Chondrocyte (in vitro differentiated cells): ENCODE results near the gene HNF4A. TPM values are rescaled to one million over a fixed set of nuclear protein-coding genes. Genes with fewer than 3 reads are reported as not detected.
A peak's percentile ranks its signal among the peaks of the same experiment; 100 is the strongest.

Experiments
- DNase-seq: peaks from one replicate; pipeline ENCODE4 v3.0.0; 2021; ENCODE audit warnings: mixed read lengths, low spot score
- H3K27ac Mint-ChIP-seq: one replicate; pipeline ENCODE4 v1.8.0; 2021; ENCODE audit warnings: mild to moderate bottlenecking, moderate library complexity, mixed read lengths; ENCODE audit not compliant: unreplicated experiment
- H3K27me3 Mint-ChIP-seq: 2 replicates; pipeline ENCODE4 v1.8.0; 2021; ENCODE audit warnings: low read depth, mixed read lengths
- H3K36me3 Mint-ChIP-seq: 2 replicates; pipeline ENCODE4 v1.8.0; 2021; ENCODE audit warnings: low read depth, mixed read lengths
- H3K4me1 Mint-ChIP-seq: 2 replicates; pipeline ENCODE4 v1.8.0; 2021; ENCODE audit warnings: low read depth, mild to moderate bottlenecking, mixed read lengths
- H3K4me3 Mint-ChIP-seq: one replicate; pipeline ENCODE4 v1.8.0; 2021; ENCODE audit warnings: mild to moderate bottlenecking, moderate library complexity, mixed read lengths; ENCODE audit not compliant: unreplicated experiment
- H3K9me3 Mint-ChIP-seq: 2 replicates; pipeline ENCODE4 v1.8.0; 2021; ENCODE audit warnings: low read depth, mixed read lengths
- long read RNA-seq: library from polyadenylated mRNA; stranded (forward); transcript quantifications from one replicate; pipeline ENCODE4 v2.0.0, GENCODE V29; 2021
- total RNA-seq: library from RNA; stranded (reverse); gene quantifications from 3 replicates; pipeline ENCODE4 v1.2.1, GENCODE V29; 2021
- TF ChIP-seq, protein P1 (sequence below): fragments of 200-600 bp; sonication (generic); IDR thresholded peaks from 2 replicates; pipeline ENCODE4 v1.5.0; 2021; ENCODE audit warnings: antibody characterized with exemption, mild to moderate bottlenecking, moderate library complexity

HNF4A gene
- total RNA-seq = not detected in 3 replicates
- long read RNA-seq = 0 reads

- TF ChIP-seq, protein P1, sequence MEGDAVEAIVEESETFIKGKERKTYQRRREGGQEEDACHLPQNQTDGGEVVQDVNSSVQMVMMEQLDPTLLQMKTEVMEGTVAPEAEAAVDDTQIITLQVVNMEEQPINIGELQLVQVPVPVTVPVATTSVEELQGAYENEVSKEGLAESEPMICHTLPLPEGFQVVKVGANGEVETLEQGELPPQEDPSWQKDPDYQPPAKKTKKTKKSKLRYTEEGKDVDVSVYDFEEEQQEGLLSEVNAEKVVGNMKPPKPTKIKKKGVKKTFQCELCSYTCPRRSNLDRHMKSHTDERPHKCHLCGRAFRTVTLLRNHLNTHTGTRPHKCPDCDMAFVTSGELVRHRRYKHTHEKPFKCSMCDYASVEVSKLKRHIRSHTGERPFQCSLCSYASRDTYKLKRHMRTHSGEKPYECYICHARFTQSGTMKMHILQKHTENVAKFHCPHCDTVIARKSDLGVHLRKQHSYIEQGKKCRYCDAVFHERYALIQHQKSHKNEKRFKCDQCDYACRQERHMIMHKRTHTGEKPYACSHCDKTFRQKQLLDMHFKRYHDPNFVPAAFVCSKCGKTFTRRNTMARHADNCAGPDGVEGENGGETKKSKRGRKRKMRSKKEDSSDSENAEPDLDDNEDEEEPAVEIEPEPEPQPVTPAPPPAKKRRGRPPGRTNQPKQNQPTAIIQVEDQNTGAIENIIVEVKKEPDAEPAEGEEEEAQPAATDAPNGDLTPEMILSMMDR = no peak
- Mint-ChIP-seq H3K27me3 (peaks cover 23% of the 10 kb centered on the region), H3K4me3 (no peak within 1 kb of the TSS), H3K36me3 (no peaks in the 10 kb centered on the region), H3K4me1 (no peaks in the 10 kb centered on the region), H3K27ac (no peak within 1 kb of the TSS), H3K9me3 (no peaks in the 10 kb centered on the region)
- DNase-seq = no peak
Observed at GRCh38 chr20:44355498-44356352, at the start of gene HNF4A. HNF4A (plus strand) TSS chr20:44355699; CDS start chr20:44355805, 106 bp downstream.

DNA sequence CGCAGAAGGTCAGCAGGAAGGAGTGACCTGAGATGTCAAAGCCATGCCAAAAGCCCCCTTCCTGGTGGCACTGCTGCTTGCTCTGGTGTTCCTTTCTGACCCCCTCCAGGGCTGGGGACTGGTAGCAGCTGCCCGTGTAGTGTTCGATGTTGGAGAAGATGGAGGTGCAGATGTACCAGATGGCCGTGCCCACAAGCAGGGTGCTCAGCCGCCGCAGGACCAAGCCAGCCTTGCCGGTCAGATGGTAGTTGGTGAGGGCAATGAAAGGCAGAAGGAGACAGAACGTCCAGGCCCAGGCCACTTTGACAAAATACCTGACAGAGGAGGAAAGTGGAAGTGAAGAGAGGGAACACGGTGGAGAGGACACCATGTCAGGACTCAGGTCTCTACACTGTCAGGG lies 48.6 kb upstream of the HNF4A start:
- H3K9me3 Mint-ChIP-seq = no peaks in the 10 kb centered on the region
- no peak overlapping the region for H3K27ac Mint-ChIP-seq
- no peak overlapping the region for H3K4me3 Mint-ChIP-seq
- TF ChIP-seq, protein P1 = no peak
- H3K27me3 Mint-ChIP-seq = no peaks in the 10 kb centered on the region
- H3K36me3 Mint-ChIP-seq = peaks cover 1% of the 10 kb centered on the region
- peaks cover 17% of the 10 kb centered on the region for H3K4me1 Mint-ChIP-seq
- no peak for DNase-seq

- Mint-ChIP-seq H3K27ac (peak overlapping the region; percentile 66), H3K9me3 (no peaks in the 10 kb centered on the region), H3K36me3 (no peaks in the 10 kb centered on the region), H3K4me3 (peak overlapping the region; percentile 86), H3K4me1 (peaks cover 17% of the 10 kb centered on the region), H3K27me3 (no peaks in the 10 kb centered on the region)
- DNase-seq = no peak
- TF ChIP-seq, protein P1 = no peak
Observed at GRCh38 chr20:44309763-44310663, 45.5 kb upstream of the HNF4A start.

DNA sequence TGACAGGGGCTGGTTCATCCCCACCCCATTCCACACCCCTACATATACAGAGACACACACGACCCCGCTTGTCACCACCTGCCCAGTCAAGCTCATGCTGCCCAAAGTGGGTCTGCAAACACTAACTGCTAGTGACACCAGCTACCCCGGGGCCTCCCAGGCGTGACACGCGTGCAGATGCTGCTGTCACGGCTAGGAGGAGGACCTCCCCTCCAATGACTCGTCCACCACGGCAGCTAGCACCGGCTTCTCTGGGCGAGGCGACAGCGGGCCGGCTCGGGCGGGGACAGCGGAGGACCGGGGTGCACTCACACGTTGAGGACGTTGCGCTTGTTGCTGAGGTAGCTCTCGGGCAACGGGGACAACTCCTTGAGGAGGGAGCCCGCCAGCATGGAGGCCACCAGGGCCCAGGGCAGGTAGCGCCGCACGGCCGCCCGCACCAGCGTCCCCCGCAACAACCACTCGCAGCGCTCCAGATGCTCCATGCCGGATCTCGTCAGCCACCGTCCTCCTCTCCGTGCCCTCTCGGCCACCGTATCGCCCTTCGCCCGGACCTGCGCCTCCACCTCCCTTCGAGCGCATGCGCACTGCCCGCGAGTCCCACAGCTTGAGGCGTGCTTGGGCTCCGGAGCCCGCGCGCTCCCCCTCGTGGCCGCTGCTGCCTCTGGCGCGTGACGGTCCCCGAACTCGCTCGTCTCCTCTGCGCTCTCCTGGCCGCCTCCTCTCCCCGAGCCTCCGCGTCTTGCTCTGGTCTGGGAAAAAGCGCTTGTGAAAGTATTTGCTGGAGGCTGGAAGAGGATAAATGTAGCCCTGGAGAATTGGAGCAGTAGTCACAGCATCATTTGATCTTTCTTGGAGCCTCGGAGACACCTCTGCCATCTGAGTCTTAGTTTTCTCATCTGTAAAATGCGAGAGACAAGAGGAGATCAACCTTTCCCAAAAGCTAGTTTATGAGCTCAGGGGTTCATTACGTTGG lies 44.5 kb upstream of the HNF4A start, which contains the start of gene FITM2:
Gene FITM2, minus strand, starts transcription at position 539 of the 976 bp plus-strand sequence. Its CDS starts 54 bp downstream, at position 485.
- Mint-ChIP-seq H3K4me1 (peaks cover 17% of the 10 kb centered on the region), H3K4me3 (peak within 1 kb of the TSS; percentile 86), H3K9me3 (no peaks in the 10 kb centered on the region), H3K27me3 (no peaks in the 10 kb centered on the region), H3K27ac (peak within 1 kb of the TSS; percentile 73), H3K36me3 (no peaks in the 10 kb centered on the region)
- TF ChIP-seq, protein P1 = peak; percentile 98
- peak; percentile 100 for DNase-seq
